ENCODE data around the gene TMEM14A.

TMEM14A gene

DNA sequence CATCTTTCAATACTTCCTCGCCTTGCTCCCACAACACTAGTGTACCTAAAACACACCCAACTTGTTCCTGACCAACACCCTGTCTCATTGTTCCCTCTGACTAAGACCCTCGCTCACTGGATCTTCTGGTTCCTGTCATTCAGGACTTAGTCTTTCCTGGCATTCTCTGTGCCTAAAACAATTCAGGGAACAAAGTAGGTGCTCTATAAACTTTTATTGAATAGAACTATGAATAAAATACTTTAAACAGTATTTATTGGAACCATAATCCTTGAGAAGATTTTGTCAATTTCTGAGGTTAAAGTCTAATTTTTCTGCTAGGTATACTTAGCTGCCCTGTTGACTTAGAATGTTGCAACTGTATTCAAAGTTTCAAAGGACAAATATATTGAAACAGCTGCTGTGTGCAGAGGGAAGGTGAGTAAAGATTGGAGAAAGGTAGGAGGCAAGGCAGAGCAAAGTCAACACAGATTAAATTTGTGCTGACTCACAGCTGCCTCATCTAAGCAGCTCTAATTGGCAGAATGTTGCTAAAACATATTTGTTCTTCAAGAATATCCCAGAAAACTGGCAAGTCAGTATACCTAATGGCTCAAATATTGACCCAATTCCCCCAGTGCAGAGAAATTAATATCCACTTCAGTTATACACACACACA, 54.8 kb downstream of the TMEM14A start:
- H3K9ac ChIP-seq (ENCODE audit: low read length) = no peak overlapping the region
- H3K27ac ChIP-seq (ENCODE audit: low read depth, low read length) = no peak overlapping the region

GRCh38 chr6:52726193-52726542, 55.3 kb downstream of the TMEM14A start:
- Histone ChIP-seq H3K27ac (ENCODE audit: low read depth, low read length) (no peak overlapping the region), H3K4me1 (ENCODE audit: insufficient read depth, low read length) (no peaks in the 10 kb centered on the region)

More for the DNA sequence above, 54.8 kb downstream of the TMEM14A start:
- Histone ChIP-seq H3K4me1 (ENCODE audit: insufficient read depth, low read length) (no peaks in the 10 kb centered on the region), H3K27me3 (ENCODE audit: control insufficient read depth in 1 of 2, insufficient read depth in 2 of 2, low read length in 2 of 2) (no peaks in the 10 kb centered on the region), H3K4me3 (ENCODE audit: low read depth in 1 of 2, low read length in 2 of 2) (no peak overlapping the region), H3K36me3 (ENCODE audit: insufficient read depth, low read length) (no peaks in the 10 kb centered on the region), H3K9me3 (ENCODE audit: low read length) (no peaks in the 10 kb centered on the region)

DNA sequence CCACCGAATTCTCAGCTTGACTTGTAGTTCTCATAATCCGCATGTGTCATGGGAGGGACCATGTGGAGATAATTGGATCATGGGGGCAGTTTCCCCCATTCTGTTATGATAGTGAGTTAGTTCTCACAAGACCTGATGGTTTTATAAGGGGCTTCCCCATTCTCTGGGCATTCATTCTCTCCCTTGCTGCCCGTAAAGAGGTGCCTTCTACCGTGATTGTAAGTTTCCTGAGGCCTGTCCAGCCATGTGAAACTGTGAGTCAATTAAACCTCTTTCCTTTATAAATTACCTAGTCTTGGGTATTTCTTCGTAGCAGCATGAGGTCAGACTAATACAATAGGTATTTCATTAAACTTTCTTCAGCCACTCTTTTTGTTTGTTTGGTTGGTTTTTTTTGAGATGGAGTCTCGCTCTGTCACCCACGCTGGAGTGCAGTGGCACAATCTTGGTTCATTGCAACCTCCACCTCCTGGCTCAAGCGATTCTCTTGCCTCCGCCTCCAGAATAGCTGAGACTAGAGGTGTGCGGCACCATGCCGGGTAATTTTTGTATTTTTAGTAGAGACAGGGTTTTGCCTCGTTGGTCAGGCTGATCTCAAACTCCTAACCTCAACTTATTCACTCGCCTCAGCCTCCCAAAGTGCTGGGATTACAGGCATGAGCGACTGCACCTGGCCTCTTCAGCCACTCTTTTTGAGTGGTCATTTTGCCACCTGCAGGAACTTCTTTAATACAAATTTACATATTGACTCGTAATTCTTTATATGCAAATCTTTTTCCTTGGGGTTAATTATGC, 56.0 kb downstream of the TMEM14A start:
- H3K4me1 ChIP-seq (ENCODE audit: insufficient read depth, low read length) = no peaks in the 10 kb centered on the region
- no peaks in the 10 kb centered on the region for H3K27me3 ChIP-seq (ENCODE audit: control insufficient read depth in 1 of 2, insufficient read depth in 2 of 2, low read length in 2 of 2)
- H3K9ac ChIP-seq (ENCODE audit: low read length) = no peak overlapping the region
- no peak overlapping the region for H3K27ac ChIP-seq (ENCODE audit: low read depth, low read length)
- no peaks in the 10 kb centered on the region for H3K9me3 ChIP-seq (ENCODE audit: low read length)
- no peak overlapping the region for H3K4me3 ChIP-seq (ENCODE audit: low read depth in 1 of 2, low read length in 2 of 2)
- H3K36me3 ChIP-seq (ENCODE audit: insufficient read depth, low read length) = no peaks in the 10 kb centered on the region

More at GRCh38 chr6:52726193-52726542, 55.3 kb downstream of the TMEM14A start:
- no peak overlapping the region for H3K4me3 ChIP-seq (ENCODE audit: low read depth in 1 of 2, low read length in 2 of 2)
- no peaks in the 10 kb centered on the region for H3K36me3 ChIP-seq (ENCODE audit: insufficient read depth, low read length)
- no peaks in the 10 kb centered on the region for H3K9me3 ChIP-seq (ENCODE audit: low read length)
- no peaks in the 10 kb centered on the region for H3K27me3 ChIP-seq (ENCODE audit: control insufficient read depth in 1 of 2, insufficient read depth in 2 of 2, low read length in 2 of 2)
- H3K9ac ChIP-seq (ENCODE audit: low read length) = no peak overlapping the region

- no peak overlapping the region for H3K27ac ChIP-seq (ENCODE audit: low read depth, low read length)
- no peaks in the 10 kb centered on the region for H3K36me3 ChIP-seq (ENCODE audit: insufficient read depth, low read length)
- no peak overlapping the region for H3K4me3 ChIP-seq (ENCODE audit: low read depth in 1 of 2, low read length in 2 of 2)
- H3K27me3 ChIP-seq (ENCODE audit: control insufficient read depth in 1 of 2, insufficient read depth in 2 of 2, low read length in 2 of 2) = no peaks in the 10 kb centered on the region
- no peak overlapping the region for H3K9ac ChIP-seq (ENCODE audit: low read length)
- H3K4me1 ChIP-seq (ENCODE audit: insufficient read depth, low read length) = no peaks in the 10 kb centered on the region
- H3K9me3 ChIP-seq (ENCODE audit: low read length) = no peaks in the 10 kb centered on the region
Observed at GRCh38 chr6:52727908-52728307, 57.0 kb downstream of the TMEM14A start.

DNA sequence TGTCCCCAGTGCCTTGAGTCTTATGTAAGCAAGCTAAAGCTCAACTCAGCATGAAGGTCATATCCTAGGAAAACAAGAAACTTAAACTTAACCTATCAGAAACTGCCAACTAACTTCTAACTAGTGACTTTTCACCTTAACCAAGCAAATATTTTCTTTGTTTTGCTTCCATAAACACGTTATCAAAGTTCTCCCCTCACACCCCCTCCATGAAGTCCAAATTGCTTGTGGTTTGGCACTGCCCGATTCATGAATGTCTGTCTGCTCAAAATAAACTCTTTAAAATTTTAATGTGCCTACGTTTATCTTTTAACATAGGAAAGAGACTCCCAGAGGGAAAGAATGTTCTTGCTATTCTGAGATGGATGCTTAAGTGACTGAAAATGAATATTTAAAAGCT, 57.5 kb downstream of the TMEM14A start:
- no peaks in the 10 kb centered on the region for H3K36me3 ChIP-seq (ENCODE audit: insufficient read depth, low read length)
- H3K4me1 ChIP-seq (ENCODE audit: insufficient read depth, low read length) = no peaks in the 10 kb centered on the region
- H3K4me3 ChIP-seq (ENCODE audit: low read depth in 1 of 2, low read length in 2 of 2) = no peak overlapping the region
- no peak overlapping the region for H3K27ac ChIP-seq (ENCODE audit: low read depth, low read length)
- no peaks in the 10 kb centered on the region for H3K9me3 ChIP-seq (ENCODE audit: low read length)
- H3K27me3 ChIP-seq (ENCODE audit: control insufficient read depth in 1 of 2, insufficient read depth in 2 of 2, low read length in 2 of 2) = no peaks in the 10 kb centered on the region
- H3K9ac ChIP-seq (ENCODE audit: low read length) = no peak overlapping the region

DNA sequence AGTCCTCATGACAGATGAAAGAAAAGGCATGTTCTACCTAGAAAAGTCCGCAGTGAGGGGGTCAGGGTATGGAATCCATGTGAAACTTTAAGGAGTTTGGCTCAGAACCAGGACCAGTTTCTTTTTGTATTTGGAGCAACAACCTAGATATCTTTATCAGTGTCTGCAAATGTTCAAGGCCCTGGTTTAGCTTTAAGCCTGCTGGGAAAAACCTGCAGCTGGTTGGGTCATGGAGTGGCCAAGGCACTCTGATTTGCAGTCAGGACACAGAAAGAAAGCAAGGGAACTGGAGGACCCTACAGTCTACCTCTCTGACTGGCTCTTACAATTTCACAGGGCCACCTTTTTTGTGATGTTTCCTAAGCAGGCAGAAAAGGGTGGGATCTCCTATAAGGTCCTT, 58.7 kb downstream of the TMEM14A start:
- no peaks in the 10 kb centered on the region for H3K9me3 ChIP-seq (ENCODE audit: low read length)
- H3K36me3 ChIP-seq (ENCODE audit: insufficient read depth, low read length) = no peaks in the 10 kb centered on the region
- no peaks in the 10 kb centered on the region for H3K4me1 ChIP-seq (ENCODE audit: insufficient read depth, low read length)
- H3K4me3 ChIP-seq (ENCODE audit: low read depth in 1 of 2, low read length in 2 of 2) = no peak overlapping the region
- no peak overlapping the region for H3K27ac ChIP-seq (ENCODE audit: low read depth, low read length)
- no peaks in the 10 kb centered on the region for H3K27me3 ChIP-seq (ENCODE audit: control insufficient read depth in 1 of 2, insufficient read depth in 2 of 2, low read length in 2 of 2)
- H3K9ac ChIP-seq (ENCODE audit: low read length) = no peak overlapping the region

GRCh38 chr6:52731719-52732118, 60.8 kb downstream of the TMEM14A start:
- H3K9me3 ChIP-seq (ENCODE audit: low read length) = no peaks in the 10 kb centered on the region
- H3K9ac ChIP-seq (ENCODE audit: low read length) = no peak overlapping the region
- H3K36me3 ChIP-seq (ENCODE audit: insufficient read depth, low read length) = no peaks in the 10 kb centered on the region
- H3K27ac ChIP-seq (ENCODE audit: low read depth, low read length) = no peak overlapping the region
- no peaks in the 10 kb centered on the region for H3K4me1 ChIP-seq (ENCODE audit: insufficient read depth, low read length)
- H3K27me3 ChIP-seq (ENCODE audit: control insufficient read depth in 1 of 2, insufficient read depth in 2 of 2, low read length in 2 of 2) = no peaks in the 10 kb centered on the region
- H3K4me3 ChIP-seq (ENCODE audit: low read depth in 1 of 2, low read length in 2 of 2) = no peak overlapping the region

GRCh38 chr6:52733172-52733571, 62.3 kb downstream of the TMEM14A start:
- Histone ChIP-seq H3K36me3 (ENCODE audit: insufficient read depth, low read length) (no peaks in the 10 kb centered on the region), H3K27me3 (ENCODE audit: control insufficient read depth in 1 of 2, insufficient read depth in 2 of 2, low read length in 2 of 2) (no peaks in the 10 kb centered on the region), H3K27ac (ENCODE audit: low read depth, low read length) (no peak overlapping the region), H3K9me3 (ENCODE audit: low read length) (no peaks in the 10 kb centered on the region), H3K4me1 (ENCODE audit: insufficient read depth, low read length) (no peaks in the 10 kb centered on the region), H3K9ac (ENCODE audit: low read length) (no peak overlapping the region), H3K4me3 (ENCODE audit: low read depth in 1 of 2, low read length in 2 of 2) (no peak overlapping the region)

- no peak overlapping the region for H3K9ac ChIP-seq (ENCODE audit: low read length)
- no peaks in the 10 kb centered on the region for H3K9me3 ChIP-seq (ENCODE audit: low read length)
- no peak overlapping the region for H3K4me3 ChIP-seq (ENCODE audit: low read depth in 1 of 2, low read length in 2 of 2)
- no peak overlapping the region for H3K27ac ChIP-seq (ENCODE audit: low read depth, low read length)
- no peaks in the 10 kb centered on the region for H3K27me3 ChIP-seq (ENCODE audit: control insufficient read depth in 1 of 2, insufficient read depth in 2 of 2, low read length in 2 of 2)
- H3K4me1 ChIP-seq (ENCODE audit: insufficient read depth, low read length) = no peaks in the 10 kb centered on the region
- no peaks in the 10 kb centered on the region for H3K36me3 ChIP-seq (ENCODE audit: insufficient read depth, low read length)
Observed at GRCh38 chr6:52734072-52734471, 63.2 kb downstream of the TMEM14A start.

DNA sequence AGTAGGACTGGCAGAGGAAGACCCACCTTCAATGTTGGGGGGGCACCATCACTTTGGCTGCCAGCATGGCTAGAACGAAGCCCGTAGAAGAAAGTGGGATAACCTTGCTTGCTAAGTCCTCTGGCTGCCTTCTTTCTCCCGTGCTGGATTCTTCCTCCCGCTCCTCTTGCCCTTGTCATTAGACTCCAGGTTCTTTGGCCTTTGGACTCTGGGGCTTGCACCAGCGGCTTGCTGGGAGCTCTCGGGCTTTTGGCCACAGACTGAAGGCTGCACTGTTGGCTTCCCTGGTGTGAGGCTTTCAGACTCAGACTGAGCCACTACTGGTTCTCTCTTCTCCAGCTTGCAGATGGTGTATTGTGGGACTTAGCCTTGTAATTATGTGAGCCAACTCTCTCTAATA, 64.2 kb downstream of the TMEM14A start:
- Histone ChIP-seq H3K27me3 (ENCODE audit: control insufficient read depth in 1 of 2, insufficient read depth in 2 of 2, low read length in 2 of 2) (no peaks in the 10 kb centered on the region), H3K4me1 (ENCODE audit: insufficient read depth, low read length) (no peaks in the 10 kb centered on the region), H3K9ac (ENCODE audit: low read length) (no peak overlapping the region), H3K9me3 (ENCODE audit: low read length) (no peaks in the 10 kb centered on the region), H3K27ac (ENCODE audit: low read depth, low read length) (no peak overlapping the region), H3K4me3 (ENCODE audit: low read depth in 1 of 2, low read length in 2 of 2) (no peak overlapping the region), H3K36me3 (ENCODE audit: insufficient read depth, low read length) (no peaks in the 10 kb centered on the region)

- H3K27ac ChIP-seq (ENCODE audit: low read depth, low read length) = no peak overlapping the region
- H3K9me3 ChIP-seq (ENCODE audit: low read length) = no peaks in the 10 kb centered on the region
- H3K36me3 ChIP-seq (ENCODE audit: insufficient read depth, low read length) = no peaks in the 10 kb centered on the region
- H3K4me3 ChIP-seq (ENCODE audit: low read depth in 1 of 2, low read length in 2 of 2) = no peak overlapping the region
- no peaks in the 10 kb centered on the region for H3K4me1 ChIP-seq (ENCODE audit: insufficient read depth, low read length)
- no peaks in the 10 kb centered on the region for H3K27me3 ChIP-seq (ENCODE audit: control insufficient read depth in 1 of 2, insufficient read depth in 2 of 2, low read length in 2 of 2)
- no peak overlapping the region for H3K9ac ChIP-seq (ENCODE audit: low read length)
Observed at GRCh38 chr6:52736145-52736544, 65.2 kb downstream of the TMEM14A start.
